H54 (cell line): Measurements from ENCODE around the gene GFAP.
A peak's percentile ranks its signal among the peaks of the same experiment; 100 is the strongest.
"Not testable (repeated sequence)": the region's sequence is repeated elsewhere in the genome, so short reads cannot be mapped to it uniquely, and the experiment has no call there.

Experiments used
- DNase-seq: peaks from one replicate; pipeline ENCODE4 v3.0.0; 2011; ENCODE audit warnings: low spot score, mixed read lengths; ENCODE audit not compliant: insufficient read length
- FAIRE-seq: peaks from 3 replicates; lab custom pipeline; 2011; peaks lifted over from hg19 to GRCh38; lab: Jason Lieb, UNC
- POLR2A ChIP-seq: IDR thresholded peaks from 2 replicates; pipeline ENCODE4 v1.6.1; 2011; ENCODE audit warnings: low read depth, mild to moderate bottlenecking, low read length

Gene GFAP

DNA sequence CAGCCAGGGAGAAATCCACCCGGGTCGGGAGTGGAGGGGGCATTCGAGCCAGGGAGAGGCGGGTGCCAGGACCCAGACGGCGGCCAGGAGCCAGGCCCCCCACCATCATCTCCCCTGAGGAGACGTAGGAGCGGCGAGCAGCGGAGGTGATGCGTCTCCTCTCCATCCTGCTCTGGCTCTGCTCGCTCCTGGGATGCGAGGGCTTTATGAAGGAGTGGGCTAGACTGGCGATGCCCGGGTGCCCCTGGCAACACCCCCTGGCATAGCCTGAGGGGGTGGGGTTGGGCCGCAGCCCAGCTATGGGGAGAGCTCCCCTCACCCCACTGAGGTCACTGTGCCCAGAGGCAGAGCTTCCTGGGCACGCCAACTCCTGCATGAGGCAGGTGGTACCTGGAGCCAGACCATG lies at the start of gene GFAP:
Gene GFAP (minus strand): TSS at position 180 of the 406 bp plus-strand sequence. CDS start 14 bp downstream, at position 166.
- FAIRE-seq (no peak), DNase-seq (no peak)
- TF ChIP-seq POLR2A = no peak

- DNase-seq (peak; percentile 79), FAIRE-seq (no peak)
- TF ChIP-seq POLR2A = no peak
Observed at GRCh38 chr17:44961921-44962350, 46.6 kb upstream of the GFAP start.

- DNase-seq (no peak), FAIRE-seq (no peak)
- TF ChIP-seq POLR2A = no peak
Observed at GRCh38 chr17:44960691-44961090, 45.4 kb upstream of the GFAP start.

DNA sequence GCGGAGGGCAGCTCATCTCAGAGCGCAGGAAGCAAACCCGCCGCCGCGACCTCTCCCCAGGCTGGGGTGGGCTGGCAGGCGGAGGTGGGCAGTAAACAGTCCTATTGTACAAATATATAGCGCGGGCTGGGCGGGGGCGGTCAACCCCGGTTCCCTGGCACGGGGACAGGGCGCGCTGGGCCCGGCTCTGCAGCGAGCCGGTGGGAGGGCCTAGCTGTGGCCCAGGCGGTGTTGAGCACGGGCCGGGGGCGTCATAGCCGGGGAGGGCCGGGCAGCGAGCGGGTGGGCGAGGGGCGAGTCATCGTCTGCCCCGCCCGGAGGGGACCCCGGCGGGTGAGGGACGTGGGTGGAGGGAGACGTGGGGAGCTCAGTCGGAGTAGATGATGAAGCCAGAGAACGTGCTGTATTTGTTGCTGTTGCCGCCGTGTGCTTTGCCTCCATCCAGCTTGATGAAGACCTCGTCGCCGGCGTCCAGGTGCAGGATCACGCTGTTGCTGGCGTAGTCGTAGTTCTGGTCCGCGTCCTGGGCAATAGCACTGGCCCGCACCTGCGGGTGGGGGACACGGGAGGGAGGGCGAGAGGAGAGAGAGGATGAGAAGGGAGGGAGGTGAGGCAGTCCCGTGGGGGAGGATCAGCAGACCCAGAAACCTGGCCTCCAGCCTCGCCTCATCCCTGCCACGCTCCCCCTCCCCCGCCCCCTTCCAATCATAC lies 44.7 kb upstream of the GFAP start:
- no peak for DNase-seq
- TF ChIP-seq POLR2A = no peak
- FAIRE-seq = no peak

DNA sequence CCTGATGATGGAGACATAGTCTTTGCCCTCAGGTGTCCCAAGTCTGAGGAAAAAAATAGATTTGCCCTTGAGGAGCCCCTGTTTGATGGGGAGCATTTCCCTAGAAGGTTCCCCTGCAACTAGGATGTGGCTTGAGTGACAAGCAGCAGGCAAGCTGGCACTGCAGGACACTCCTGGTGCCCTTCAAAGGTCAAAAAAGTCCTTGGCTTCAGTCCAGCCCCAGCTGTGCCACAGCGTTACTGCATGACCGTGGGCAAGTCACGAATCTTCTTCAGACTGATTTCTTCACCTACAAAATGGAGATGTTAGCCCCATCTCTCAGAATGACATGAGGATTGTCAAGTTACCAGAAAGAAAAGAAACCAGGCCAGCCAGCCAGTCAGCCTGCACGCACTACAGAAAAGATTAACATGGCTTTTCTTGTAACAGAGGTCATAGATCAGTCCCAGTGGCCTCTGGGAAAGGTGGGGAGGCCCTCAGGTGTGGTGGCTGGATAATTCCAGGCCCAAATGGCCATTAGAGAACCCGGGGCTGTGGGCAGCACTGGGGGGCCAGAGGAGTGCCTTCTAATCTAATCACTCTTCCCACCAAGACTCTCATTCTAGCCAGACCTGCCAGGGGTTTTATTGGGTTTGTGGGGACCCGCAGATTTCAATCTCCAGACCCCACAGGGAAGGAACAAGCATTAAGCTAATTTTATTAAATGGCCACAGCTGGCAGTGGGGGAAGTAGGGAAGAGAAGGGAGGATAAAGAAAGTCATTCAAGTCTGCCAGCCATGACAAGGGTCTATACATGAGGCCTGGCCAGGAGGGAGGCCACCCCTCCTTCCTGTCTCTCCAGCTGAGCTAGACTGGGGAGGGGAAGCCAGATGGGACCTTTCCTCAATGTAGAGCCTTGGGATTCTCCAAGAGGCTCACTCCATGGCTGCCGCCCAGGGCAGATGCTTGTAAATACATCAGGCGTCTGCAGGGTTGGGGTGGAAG lies 42.0 kb upstream of the GFAP start:
- FAIRE-seq (no peak), DNase-seq (no peak)
- TF ChIP-seq POLR2A = no peak

DNA sequence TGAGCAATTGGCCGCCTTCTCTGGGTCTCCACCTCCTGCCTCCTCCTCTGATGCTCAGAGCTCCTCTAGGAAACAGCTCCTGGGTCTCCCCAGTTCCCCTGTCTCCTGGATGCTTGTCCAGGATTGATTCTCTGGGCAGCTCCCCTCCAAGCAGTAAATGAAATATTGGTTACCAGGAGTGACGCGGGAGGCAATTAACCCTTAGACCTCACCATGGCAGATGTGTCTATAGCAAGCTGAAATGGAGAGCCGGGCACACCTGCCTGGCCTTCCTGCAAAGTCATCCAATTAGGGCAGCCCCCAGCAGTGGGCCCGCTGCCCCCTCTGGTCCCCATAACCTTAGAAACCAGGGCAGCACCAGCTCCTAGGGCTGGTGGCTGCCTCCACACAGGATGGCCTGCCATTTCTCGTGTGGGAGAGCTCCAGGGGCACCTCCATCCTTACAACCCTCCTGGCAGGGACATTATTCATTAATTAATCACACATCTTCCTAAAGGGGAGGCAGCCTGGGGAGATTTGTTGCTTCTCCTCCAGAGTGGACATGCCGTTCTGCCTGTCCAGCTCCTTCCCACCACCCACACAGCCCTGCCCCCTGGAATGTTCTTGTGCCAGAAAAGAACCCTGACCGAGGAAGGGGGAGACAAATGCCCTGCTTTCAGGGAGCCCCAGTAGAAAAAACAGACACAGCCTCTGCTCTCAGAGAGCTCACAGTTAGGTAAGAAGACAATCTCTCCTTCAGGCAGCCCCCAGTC lies 40.5 kb upstream of the GFAP start:
- DNase-seq = no peak
- no peak for TF ChIP-seq POLR2A
- FAIRE-seq = no peak

DNA sequence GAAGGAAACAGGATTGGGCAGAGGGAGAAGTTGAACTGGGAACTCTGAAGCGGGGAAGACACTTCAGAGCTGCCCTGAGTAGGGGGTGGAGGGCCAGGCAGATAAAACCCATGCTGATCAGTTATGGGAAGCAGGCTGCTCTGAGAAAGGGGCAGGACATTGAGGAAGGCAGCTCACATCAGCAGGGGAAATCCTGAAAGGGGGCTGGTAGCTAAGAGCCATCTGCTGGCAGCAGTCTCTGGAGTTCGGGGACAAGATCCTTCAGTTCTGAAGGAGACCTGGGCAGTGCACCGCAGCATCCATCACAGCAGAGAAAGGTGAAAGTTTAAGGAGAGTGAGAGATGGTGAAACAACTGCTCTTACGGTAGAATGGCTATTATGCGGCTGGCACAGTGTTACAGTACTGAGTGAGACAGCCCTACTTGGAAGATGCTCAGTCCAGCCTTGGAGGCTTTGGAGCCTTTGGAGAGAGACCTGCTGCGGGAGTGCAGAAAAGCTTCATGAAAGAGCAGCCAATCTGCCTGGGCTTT lies 37.7 kb upstream of the GFAP start:
- FAIRE-seq (no peak), DNase-seq (no peak)
- no peak for TF ChIP-seq POLR2A

DNA sequence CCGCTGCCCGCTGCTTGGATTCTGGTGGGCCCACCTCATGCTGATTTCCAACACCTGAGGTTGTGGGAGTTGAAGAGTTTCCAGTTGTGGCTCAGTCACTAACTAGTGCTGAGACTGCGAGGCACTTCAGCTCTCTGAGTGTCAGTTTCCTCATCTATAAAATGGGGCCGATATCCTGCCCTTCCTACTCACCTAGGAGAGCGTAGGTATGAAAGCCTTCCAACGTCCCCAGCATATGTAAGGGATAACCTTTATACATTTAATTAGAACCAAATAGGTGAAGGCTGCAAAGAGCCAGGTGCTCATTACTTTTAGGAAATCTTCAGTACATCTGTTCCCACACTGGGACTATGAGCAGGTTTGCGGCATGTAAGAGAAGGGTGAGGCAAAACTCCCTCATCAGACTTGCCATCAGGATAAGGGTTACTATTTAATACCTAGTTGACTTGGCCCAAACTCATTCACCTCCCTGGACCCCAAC lies 33.1 kb upstream of the GFAP start:
- DNase-seq (no peak), FAIRE-seq (no peak)
- no peak for TF ChIP-seq POLR2A

DNA sequence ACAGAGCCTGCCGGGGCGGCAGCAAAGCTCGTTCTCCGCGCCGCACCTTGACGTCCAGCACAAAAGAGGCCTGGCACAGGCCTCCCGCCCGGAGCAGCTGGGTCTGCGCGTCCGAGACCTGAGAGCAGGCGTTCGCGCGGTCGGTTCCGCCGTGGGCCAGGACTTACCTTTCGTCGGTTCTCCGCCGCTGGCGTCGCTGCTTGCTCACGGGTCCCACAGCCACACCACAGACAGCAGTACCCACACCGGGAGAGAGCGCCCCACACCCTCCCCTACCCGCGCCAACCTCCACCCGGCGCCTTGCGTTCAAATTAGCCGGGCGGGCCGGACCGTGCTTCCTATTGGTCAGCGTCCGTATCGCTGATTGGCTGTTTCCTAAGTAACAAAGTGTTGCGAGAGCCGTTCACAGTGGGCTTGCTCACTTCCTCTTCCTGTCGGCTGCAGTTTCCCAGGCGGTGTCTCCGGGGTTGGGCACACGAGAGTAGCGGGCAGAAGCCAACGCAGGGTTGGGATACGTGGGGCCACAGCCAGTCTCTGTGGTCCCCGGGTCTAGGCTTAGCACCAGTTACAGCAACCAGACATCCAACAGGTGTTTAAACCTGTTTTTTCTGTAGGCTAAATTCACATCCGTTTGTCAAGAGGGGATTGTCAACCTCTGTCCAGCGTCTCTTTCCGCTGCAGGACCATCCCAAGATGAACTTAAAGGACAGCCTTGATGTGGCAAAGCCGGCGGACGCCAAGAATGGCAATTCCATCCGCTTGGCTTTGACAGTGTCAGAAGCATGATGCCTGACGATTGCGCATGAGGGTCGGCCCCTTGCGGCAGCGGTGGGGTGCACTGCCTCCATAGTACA lies 32.4 kb upstream of the GFAP start, which contains the start of gene KIF18B:
Gene KIF18B (minus strand): TSS at position 313 of the 854 bp plus-strand sequence. CDS start 11,429 bp downstream, outside the sequence.
- FAIRE-seq (peak; percentile 84), DNase-seq (peak; percentile 100)
- peak; percentile 91 for TF ChIP-seq POLR2A

GRCh38 chr17:44945652-44946051 lies 30.4 kb upstream of the GFAP start:
- not testable (repeated sequence) for DNase-seq, FAIRE-seq

DNA sequence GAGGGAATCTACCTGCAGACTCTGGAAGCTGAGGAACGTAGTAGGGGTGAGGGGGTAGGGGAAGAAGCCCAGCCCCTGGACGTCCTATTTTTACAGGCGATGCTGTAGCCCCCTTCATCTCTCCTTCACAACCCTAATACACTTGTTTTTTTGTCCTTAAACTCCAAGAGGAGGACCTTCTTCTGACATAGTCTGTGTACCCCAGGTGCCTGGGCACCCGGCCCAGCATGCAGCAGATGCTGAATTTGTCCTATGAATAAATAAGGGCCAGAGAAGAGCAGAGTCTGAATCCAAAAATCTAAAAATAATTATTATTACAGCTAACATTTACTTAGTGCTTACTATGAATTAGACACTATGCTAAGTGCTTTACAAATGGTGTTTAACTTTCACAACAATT lies 27.2 kb upstream of the GFAP start:
- no peak for FAIRE-seq
- no peak for TF ChIP-seq POLR2A
- no peak for DNase-seq

- no peak for FAIRE-seq
- no peak for DNase-seq
- 0 out of 2 replicates have a peak, but pooled peaks have one; percentile 8 for TF ChIP-seq POLR2A
Observed at GRCh38 chr17:44941712-44942331, 26.5 kb upstream of the GFAP start.

GRCh38 chr17:44940768-44941167 lies 25.5 kb upstream of the GFAP start:
- FAIRE-seq = no peak
- TF ChIP-seq POLR2A = no peak
- no peak for DNase-seq
